GM21786 (cell line): ENCODE data around the gene SLPI.

Experiments used
- ATAC-seq: cut with Tn5 transposase; IDR thresholded peaks from one replicate; pipeline ENCODE4 v1.9.1; 2021; ENCODE audit not compliant: unreplicated experiment

The SLPI gene

DNA sequence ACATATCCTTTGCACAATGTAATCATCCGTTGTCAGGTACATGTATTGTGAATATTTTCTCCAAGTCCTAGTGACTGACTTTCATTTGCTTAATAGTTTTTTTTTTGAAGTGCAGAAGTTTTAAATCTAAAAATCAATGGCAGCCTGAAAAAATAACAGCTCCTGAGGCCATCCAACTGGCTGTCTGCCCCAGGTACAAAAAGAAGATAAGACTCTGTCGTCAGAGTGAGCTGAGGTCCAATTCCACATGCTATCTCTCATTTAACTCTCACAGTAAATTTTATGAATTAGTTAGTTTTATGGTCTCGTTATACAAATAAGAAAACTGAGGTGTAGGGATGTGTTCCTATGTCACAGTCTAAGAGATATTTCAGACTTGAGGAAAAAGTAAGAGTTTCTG is 21.0 kb upstream of the SLPI start:
- no peak for ATAC-seq

DNA sequence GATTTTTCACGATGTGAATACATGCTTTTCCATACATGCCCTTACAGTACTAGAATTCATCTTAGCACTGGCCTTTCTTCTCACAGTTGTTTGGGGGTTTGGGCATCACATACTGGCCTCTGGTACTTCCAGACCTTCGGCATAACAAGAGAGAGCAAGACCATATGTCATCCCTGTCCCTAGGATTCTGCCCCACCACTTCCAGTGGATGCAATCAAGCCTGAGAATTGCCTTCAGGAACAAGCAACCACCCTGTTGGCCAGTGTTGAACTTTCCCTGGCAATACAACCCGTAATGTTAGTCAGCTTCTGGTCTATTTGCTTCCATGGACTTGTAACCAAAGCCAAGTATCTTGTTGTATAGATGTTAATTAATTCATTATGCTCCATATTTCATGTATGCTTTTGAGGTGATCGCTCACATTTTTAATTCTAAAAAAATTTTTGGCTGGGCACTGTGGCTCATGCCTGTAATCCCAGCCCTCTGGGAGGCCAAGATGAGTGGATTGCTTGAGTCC is 15.4 kb upstream of the SLPI start:
- no peak for ATAC-seq

DNA sequence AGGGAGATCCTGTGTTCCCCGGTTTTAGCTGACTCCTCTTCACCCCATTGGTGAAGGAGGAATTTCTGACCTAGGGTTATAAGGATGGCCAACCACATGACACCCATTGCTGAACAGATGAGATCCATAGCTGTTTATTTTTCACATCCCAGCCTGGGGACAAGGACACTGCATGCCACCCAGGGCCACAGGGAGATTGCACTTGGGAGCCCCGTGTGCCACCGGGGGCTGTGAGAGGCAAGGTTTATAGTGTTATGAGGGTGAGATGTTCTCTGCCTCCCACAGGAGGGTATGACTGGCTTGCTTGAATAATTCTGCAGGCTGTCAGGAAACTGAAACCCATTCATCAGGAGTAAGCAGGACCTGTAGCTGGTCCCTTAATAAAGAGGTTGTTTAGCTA is 14.7 kb upstream of the SLPI start:
- no peak for ATAC-seq

DNA sequence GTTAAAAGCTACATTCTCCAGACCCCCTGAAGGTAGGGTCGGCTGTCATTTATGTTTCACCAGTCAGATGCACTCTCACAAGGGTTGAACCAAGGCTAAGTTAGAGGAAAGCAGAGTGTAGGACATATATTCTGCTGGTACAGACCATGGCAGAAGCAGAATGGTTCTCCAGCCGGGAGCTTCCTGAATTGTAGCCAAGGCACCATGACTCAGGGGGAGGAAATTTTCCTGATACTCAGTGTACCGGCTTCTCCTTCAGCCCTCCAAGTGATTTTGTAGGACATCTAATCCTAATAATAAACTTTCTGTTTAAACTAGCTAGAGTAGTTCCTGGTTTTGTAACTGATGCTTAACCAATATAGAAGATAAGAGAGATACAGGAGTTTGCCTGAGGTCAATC is 14.2 kb upstream of the SLPI start:
- no peak for ATAC-seq

DNA sequence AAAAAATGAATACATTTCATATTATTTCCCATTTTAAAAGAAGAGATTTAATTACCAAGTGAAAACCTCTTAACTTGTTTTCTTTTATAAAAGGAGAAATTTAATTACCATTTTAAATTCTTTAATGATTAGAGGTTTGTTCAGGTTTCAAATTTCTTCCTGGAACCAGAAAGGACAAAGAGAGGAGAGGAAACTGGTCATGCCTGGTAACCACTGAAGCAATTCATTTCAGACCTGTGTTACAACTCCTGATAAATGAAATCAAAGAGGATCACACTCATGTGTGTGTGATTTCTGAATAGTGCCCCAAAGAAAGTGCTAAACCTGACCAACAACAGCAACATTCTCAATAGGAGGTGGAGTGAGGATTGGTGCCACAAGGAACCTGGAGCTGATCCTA is 12.6 kb upstream of the SLPI start:
- no peak for ATAC-seq

DNA sequence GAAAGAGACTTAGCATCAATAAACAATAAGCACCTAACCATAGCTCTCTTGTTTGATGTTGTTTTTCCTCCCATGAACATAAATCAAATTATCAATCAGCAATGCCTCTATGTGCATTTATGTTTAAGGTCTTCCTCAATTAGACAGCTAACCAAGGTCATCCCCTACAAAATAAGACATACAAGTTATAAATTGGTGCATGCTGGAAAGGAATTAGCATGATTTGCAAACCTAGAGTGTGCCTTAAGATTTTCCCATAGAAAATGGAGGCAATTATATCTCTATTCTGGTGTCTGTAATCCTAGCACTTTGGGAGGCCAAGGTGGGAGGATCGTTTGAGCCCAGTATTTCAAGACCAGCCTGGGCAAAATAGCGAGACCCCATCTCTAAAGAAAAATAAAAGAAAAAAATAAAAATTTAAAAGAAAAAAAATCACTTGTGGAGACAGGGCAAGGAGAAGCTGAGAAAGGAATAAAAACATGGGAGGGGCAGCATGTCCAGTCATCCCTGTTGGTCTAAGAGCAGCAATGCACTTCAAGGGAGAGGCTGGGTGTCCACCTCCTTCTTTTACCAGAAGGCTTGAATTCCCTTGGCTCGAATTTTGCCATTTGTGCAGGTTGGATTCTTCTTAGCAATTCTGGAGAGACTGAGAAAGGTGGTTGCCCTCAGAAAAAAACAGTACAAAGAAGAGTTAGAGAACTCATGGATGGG is 9.3 kb upstream of the SLPI start:
- ATAC-seq = no peak

DNA sequence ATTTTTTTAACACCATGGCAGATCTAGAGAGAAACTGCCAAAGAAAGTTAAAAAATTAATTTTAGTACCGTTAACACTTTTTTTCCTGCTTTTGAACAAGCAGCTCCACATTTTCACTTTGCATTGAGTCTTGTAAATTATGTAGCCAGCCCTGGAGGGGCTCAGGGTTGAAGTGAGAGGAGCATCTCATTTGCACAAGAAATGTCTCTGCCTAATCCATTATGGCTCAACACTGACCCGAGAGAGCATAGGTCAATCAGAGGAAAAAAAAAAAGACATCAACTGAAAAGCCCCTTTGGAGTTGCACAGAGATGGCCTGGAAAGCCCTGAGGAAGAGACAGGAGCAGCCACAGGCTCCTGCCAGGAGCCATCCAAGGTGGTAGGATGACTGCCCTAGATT is 4.3 kb upstream of the SLPI start:
- no peak for ATAC-seq

DNA sequence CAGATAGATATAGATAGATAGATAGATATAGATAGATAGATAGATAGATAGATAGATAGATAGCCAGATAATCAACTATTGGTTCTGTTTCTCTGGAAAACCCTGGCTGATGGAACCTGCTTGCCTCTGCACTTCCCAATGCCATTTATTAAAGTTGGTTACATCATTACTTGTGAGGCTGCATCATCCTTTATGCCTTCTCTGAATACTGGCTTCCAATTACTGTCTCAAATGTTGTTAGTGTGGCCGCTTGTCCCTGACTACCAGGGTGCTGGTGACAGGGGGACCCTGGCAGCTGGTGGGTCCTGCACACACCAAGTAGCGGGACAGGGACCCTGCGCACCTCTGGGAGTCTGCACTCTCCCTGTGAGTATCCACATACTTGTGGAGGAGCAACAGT is 3.9 kb upstream of the SLPI start:
- ATAC-seq = no peak

DNA sequence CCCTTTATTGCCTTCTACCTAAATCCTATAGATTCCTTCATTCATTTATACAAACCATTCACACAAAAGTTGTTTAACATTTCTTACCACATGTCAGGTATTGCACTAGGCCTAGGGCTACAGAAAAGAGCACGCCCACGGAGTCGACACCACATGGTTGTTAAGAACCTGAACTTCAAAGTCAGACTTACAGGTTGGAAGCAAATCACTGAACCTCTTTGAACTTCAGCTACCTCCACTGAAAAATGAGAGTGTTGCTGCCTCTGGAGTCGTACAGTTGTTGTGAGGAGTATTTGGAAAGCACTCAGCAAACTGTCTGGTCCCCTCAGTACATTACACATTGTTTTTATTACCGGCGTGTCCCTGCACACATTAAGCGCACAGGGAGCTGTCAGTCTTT is 3.3 kb upstream of the SLPI start:
- no peak for ATAC-seq

DNA sequence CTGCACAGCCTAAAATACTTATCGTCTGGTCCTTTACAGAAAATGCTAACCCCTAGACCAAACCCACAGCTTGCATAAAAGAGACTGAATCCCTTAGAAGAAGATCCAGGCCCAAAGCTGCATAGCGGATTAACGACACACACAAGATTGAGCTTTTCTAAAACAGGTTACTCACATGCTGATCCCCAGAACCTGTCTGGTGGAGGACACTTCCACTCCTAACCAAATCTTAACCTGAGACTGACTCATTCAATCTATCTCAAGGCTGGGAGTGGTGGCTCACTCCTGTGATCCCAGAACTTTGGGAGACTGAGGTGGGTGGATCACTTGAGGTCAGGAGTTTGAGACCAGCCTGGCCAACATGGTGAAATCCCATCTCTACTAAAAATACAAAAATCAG is 2.8 kb upstream of the SLPI start:
- ATAC-seq = no peak

DNA sequence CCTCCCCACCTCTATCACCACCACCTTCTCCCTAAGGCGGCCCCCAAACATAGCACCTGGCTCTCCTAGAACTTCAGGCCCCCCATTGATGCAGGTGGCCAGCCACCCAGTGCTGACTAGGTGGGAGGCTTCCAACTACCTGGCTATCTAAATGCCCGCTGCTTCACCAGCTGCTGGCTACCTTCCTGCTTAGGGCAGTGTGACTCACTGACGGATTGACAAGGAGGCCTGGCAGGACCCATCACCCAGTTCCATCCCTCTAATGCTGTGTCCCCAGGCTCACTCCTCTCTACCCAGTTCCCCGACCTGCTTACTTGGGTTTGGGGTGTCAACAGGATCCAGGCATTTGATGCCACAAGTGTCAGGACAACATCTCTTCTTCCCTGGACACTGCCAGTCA is 1.1 kb downstream of the SLPI start:
- no peak for ATAC-seq

DNA sequence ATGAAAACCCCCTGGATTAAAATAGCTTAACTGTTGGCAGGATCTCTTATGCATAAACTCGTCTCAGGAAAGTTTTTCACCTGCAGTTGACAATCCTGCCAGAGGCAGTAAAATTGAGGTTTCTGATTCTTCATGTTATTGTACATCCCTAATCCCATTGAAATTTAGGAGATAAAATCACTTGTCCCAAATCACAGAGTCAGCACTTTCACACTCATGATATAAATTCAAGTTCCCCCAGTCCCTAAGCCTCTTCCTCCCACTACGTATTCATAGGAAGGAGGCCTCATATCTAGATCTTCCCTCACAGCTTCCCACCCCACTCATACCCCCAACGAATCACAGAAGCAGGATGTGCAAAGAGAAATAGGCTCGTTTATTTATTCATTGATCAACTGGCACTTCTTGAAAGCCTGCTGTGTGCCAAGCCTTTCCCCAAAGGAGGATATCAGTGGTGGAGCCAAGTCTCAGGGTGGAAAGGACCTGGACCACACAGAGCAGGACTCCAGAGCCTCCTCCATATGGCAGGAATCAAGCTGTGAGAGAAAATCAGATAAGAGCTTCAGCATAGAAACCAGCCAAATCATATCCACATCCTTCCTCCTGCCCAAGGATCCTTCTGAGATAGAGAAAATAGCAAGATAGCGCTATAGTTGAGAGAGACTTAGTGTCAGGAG is 2.3 kb downstream of the SLPI start:
- no peak for ATAC-seq

DNA sequence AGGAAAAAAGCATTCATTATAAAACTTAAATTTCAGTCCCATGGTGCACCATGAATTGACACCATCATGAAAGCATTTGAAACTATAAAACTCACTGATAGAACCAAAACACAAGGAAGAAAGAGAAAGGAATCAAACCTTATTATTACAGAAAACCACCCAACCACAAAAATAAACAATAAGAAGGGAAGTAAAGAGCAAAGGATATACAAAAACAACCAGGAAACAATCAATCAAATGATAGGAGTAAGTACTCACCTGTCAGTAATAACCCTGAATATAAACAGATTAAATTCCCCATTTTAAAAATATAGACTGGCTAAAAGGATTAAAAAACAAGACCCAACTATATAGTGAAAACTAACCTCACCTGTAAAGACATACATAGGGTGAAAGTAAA is 5.8 kb downstream of the SLPI start:
- ATAC-seq = no peak

DNA sequence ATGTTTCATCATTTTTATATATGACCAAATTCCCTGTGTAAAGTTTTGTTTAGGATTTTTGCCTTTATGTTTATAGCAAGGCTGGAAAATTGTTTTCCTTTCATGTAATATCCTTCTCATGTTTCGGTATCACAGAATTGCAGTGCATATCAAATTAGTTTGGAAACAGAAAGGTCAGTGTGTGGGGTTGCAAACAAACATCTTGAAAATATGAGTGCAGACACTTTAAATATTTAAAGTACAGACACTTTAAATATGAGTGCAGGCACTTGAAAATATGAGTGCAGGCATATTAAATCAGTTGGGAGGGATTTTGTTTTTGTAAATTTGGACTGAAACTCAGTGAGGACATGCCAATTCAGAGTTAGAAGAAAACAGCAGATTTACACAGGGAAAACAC is 6.5 kb downstream of the SLPI start:
- ATAC-seq = no peak

DNA sequence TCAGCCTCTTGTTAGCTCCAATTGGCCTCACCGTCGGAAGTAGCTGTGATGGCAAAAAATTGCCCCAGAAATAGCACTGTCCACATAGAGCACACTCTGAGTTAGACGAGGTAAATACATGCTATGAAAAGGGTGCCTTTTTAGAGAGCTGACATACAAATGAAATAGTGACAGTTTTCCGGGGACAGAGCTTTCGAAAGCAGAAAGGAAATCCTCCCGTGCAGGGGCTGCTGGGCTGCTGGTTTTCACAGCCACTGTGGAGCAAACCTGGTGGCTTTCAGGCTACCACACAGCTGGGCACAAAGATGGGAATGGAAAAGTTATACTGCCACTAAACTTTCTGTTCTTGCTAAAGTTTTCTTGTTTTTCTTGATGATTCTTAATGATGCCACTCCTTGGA is 8.3 kb downstream of the SLPI start:
- no peak for ATAC-seq

DNA sequence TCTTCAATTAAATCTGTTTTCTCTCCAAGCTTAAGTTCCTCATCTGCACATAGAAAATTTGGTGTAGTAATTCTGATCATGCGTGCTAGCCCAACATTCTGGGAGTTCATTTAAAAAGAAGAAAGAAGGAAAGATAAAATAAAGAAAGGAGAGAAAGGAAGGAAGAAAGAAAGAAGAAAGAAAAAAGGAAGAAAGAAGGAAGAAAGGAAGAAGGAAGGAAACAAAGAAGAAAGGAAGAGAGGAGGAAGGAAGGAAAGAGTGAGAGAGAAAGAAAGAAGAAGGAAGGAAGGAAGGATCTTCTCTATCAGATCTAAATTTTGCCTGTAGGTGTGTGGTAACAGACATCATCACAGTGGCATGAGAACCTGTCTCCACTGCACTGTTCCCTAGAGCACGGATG is 16.2 kb downstream of the SLPI start:
- no peak for ATAC-seq

DNA sequence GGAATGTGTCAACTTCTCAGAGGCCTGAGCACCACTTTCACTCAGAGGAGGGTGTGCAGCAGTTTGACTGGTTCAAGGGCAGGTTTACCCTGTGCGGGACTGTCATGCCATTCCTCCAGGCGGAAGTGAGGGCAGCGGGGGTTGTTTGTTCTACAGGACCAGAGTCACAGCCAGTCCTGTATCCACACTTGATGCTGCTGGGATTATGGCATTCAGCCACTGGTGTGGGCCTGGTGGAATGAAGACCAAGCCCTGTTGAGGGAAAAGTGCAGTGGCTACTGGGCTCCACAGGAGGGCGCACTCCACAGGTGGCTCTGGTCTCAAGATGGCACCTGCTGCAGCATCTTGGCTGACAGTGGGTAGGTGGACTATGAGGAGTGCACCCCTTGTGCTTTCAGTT is 18.4 kb downstream of the SLPI start:
- ATAC-seq = no peak

DNA sequence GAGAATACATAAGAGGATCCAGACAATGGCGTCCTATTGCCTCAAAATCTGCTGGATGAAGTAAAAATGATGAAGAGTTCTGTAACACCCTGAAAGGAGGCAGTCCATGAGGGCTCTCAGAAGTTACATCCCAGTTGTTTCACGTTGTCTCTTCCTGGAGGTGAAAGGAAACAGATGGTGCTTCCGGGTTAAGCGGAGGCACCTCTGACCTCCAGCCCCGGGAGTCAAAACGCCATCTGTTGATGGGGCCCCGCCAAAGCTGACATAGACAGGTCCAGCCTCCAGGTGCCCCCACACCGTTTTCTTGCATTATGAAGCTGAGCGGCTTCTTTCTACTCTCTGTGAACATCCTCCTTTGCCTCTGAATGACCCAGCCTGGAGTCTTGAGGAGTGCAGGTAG is 23.7 kb downstream of the SLPI start:
- no peak for ATAC-seq

DNA sequence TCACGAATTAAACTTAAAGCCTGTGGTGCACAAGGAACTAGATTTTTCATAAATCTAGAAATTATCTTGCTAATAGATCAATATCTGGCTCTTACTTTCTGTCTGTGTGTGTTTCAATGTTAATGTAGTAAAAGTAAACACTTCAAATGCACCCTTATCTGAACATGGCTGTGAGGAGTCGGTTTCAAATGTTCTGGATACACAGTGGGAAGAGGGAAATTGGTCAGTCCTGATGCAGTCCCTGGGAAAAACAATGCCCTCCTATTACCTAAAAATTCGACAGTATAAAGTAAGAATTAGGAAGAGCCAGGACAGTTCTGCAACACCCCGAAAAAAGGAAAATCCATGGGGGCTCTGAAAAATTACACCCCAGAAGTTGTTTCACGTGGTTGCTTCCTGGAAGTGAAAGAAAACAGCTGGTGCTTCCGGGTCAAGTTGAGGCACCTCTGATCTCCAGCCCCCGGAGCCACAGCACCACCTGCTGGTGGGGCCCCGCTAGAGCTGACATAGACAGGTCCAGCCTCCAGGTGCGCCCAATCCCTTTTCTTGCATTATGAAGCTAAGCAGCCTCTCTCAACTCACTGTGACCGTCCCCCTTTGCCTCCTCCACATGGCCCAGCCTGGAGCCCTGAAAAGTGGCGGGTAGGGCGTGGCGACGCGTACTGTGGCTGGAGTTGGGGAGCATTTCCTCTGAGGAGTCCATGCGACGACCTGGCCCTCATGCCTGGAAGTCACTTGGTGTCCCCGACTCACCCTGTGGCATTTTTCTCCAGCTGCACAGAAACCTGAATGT is 24.9 kb downstream of the SLPI start:
- ATAC-seq = no peak

DNA sequence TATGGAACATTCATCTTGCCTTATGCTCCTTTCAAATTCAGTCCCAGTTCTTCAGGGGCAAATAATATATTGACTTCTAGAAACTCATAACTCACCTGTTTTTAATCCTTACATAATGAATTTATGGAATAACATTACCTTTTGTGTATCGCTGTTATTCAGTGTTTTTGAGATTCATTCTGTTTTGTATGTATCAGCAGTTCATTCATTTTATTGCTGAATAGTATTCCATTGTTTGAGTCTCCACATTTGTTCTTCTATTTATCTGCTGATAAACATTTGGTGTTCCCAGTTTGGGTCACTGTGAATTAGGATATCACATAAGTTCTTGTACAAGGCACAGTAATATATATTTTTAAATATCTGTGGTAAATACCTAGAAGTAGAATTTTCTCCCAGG is 28.1 kb downstream of the SLPI start:
- no peak for ATAC-seq

DNA sequence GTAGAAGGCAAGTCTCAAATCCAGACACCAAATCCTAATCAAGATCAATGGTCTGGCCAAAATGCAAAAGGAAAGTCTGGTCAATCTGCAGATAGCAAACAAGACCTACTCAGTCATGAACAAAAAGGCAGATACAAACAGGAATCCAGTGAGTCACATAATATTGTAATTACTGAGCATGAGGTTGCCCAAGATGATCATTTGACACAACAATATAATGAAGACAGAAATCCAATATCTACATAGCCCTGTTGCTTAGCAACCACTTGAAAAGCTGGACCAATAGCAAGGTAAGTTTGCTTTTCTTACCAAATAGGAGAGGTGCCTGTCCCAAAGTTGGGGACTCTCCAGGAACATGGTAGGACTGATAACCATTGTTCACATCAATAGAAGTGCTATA is 31.2 kb downstream of the SLPI start:
- ATAC-seq = no peak

DNA sequence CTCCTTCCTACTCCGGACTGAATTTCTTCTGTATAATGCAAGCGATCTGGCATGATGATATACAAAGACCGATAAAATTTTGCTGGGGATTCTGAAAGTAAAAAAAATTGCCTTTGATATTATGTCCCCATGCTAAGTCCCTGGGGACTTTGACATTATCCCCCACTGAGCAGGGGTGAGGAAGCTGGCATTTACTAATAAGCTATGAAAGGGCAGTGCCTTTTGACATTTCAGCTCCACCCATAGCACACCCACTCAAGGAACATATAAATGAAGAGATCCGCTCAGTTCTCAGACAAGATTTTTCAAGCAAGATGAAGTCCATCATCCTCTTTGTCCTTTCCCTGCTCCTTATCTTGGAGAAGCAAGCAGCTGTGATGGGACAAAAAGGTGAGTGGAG is 33.3 kb downstream of the SLPI start, which contains the start of gene SEMG2:
Gene SEMG2, plus strand, starts transcription at position 298 of the 400 bp plus-strand sequence. Its CDS starts 17 bp downstream, at position 315.
- ATAC-seq = no peak
